GM18520 (cell line): ENCODE data around the gene SPATA9.
"Not testable (repeated sequence)": the region's sequence is repeated elsewhere in the genome, so short reads cannot be mapped to it uniquely, and the experiment has no call there.

Source experiments
- ATAC-seq: cut with Tn5 transposase; IDR thresholded peaks from one replicate; pipeline ENCODE4 v1.9.1; 2021; ENCODE audit not compliant: unreplicated experiment

The SPATA9 gene

GRCh38 chr5:95646569-95647431 lies 36.0 kb downstream of the SPATA9 start, which contains the start of gene RFESD:
TSS of gene RFESD (plus strand) at chr5:95646777. CDS start at chr5:95652272, 5,495 bp downstream.
- ATAC-seq, result peak; percentile 94

- ATAC-seq, result not testable (repeated sequence)
Observed at GRCh38 chr5:95646226-95646568, 36.6 kb downstream of the SPATA9 start.

GRCh38 chr5:95644351-95645042 lies 38.3 kb downstream of the SPATA9 start:
- ATAC-seq, result no peak

- ATAC-seq, result no peak
Observed at GRCh38 chr5:95643152-95643551, 39.6 kb downstream of the SPATA9 start.

GRCh38 chr5:95641741-95642220 lies 41.0 kb downstream of the SPATA9 start:
- ATAC-seq, result no peak

GRCh38 chr5:95638632-95639031 lies 44.2 kb downstream of the SPATA9 start:
- ATAC-seq, result no peak

GRCh38 chr5:95634081-95634480 lies 48.7 kb downstream of the SPATA9 start:
- no peak for ATAC-seq

GRCh38 chr5:95633671-95634070 lies 49.1 kb downstream of the SPATA9 start:
- ATAC-seq, result no peak

GRCh38 chr5:95632942-95633341 lies 49.8 kb downstream of the SPATA9 start:
- ATAC-seq, result not testable (repeated sequence)

- peak; percentile 92 for ATAC-seq
Observed at GRCh38 chr5:95631991-95632675, 50.7 kb downstream of the SPATA9 start.

GRCh38 chr5:95631255-95631958 lies 51.4 kb downstream of the SPATA9 start:
- ATAC-seq, result no peak

- ATAC-seq, result no peak
Observed at GRCh38 chr5:95630394-95630917, 52.3 kb downstream of the SPATA9 start.

- ATAC-seq, result no peak
Observed at GRCh38 chr5:95628933-95629332, 53.9 kb downstream of the SPATA9 start.

GRCh38 chr5:95627971-95628810 lies 54.6 kb downstream of the SPATA9 start:
- no peak for ATAC-seq

- ATAC-seq, result no peak
Observed at GRCh38 chr5:95626701-95627100, 56.1 kb downstream of the SPATA9 start.

GRCh38 chr5:95624368-95624767 lies 58.4 kb downstream of the SPATA9 start:
- no peak for ATAC-seq

GRCh38 chr5:95623706-95624105 lies 59.1 kb downstream of the SPATA9 start:
- ATAC-seq, result no peak

- ATAC-seq, result no peak
Observed at GRCh38 chr5:95621839-95622629, 60.8 kb downstream of the SPATA9 start.
